ENCODE measurements around the gene DLG1.
"Not testable (repeated sequence)": the region's sequence is repeated elsewhere in the genome, so short reads cannot be mapped to it uniquely, and the experiment has no call there.

DLG1 gene

GRCh38 chr3:197242784-197243432, 55.5 kb downstream of the DLG1 start:
- FAIRE-seq = no peak

GRCh38 chr3:197241173-197241572, 57.2 kb downstream of the DLG1 start:
- no peak for FAIRE-seq

DNA sequence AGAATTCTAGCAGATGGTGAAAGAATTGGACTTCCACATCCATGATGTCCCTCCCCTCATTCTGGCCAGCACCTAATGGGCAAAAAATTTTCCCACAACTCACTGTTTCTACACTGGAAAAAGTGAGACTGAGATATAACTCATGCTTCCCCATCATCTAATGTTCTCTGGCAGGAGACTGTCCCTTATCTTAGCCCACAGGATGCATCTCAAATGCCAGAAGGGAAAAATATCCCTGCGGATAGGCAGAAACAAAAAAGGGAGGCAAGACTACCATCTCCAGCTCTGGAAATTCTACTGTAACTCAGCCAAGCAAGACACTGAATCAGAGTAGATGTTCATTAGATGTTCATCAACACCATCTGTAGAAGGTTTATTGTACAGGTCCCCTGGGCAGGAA, 58.6 kb downstream of the DLG1 start:
- FAIRE-seq = no peak

DNA sequence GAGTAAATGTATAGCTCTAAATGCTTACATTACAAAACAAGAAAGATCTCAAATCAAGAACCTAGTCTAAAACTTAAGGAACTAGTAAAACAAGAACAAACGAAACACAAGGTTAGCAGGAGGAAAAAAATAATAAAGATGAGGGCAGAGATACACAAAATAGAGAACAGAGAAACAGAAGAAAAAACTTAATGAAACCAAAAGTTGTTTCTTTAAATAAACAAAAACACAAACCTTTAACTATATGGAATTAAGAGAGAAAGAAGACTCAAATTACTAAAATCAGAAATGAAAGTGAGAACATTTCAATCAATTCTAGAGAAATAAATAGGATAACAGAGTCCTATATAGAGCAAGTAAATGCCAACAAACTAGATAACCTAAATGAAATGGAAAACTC, 59.6 kb downstream of the DLG1 start:
- FAIRE-seq = no peak

GRCh38 chr3:197237897-197238296, 60.5 kb downstream of the DLG1 start:
- FAIRE-seq = no peak

- no peak for FAIRE-seq
These were observed 62.0 kb downstream of the DLG1 start for GRCh38 chr3:197236362-197236761.

GRCh38 chr3:197234947-197235914, 63.2 kb downstream of the DLG1 start:
- no peak for FAIRE-seq

- FAIRE-seq = no peak
These were observed 67.1 kb downstream of the DLG1 start for GRCh38 chr3:197231321-197231720.

DNA sequence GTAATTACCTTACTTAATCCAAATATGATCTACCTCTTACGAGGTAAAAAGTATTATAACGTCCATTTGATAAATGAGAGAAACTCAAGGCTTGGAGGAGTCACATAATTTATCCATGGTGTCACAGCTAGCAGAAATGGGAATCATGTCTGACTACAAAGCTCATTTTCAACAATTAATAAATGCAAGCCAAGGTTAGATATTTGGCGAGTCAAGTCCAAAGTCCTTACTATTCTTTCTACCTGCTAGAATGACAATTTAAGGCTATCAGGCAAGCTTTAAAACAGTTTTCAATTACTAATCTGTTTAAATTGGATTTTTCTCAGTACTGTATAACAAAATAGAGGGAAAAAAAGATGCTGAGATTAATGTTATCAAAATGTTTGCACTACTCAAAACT, 68.6 kb downstream of the DLG1 start:
- no peak for FAIRE-seq

GRCh38 chr3:197229178-197229577, 69.2 kb downstream of the DLG1 start:
- no peak for FAIRE-seq

GRCh38 chr3:197227780-197228574, 70.4 kb downstream of the DLG1 start:
- no peak for FAIRE-seq

DNA sequence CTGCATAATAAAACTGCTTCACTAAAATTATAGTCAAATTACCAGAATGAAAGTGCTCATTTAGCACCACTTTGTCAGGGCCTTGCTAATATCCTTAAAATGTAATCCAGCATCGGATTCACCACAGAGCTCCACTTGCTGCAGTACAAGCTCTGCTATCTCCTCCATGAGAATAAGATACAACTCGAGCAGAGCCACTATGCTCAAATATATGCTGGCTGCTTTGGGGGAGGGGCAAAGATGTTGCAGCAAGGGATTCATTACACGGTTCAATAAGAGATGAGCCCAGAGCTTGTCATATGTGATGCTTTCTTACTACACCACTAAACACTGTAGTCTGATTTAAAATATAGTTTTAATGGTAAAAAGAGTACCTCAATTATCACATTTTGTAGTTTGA, 72.2 kb downstream of the DLG1 start:
- FAIRE-seq = no peak

- FAIRE-seq = no peak
These were observed 72.8 kb downstream of the DLG1 start for GRCh38 chr3:197225579-197225978.

DNA sequence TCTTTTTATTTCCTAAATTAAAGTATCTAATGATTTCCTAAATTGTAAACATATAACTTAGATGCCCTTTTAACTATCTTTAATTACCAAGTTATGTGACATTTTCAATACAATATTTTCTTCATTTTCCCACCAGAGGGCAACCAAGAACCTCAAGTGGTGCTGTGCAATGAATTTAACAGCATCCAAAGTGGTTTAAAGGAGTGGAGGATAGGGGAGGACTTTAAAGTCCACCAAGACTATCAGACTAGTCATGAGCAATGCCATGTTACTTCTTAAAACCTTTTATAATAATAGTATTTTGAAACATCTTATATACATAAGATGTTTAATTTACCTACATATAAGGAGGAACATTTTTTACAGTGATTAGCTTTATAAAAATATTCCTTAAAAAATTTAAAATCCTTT, 74.4 kb downstream of the DLG1 start:
- no peak for FAIRE-seq

DNA sequence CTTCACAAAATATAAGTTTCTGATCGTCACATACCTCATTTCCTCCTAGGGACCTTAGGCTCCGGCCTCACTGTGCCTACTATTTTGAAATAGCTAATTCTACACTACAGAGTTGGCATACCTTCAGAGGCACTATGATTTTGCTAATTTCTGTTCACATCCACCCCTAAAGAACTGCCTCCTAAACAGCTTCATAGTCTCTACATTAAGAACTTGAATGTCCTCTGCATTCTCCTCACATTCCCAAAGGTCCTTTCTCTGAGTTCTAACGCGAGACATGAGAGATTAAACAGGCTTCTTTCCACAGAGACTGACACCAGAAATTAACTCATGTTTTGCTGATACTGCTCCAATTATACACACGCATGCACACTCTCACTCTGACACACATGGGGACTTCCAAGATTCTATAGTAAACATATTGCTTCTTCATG, 75.5 kb downstream of the DLG1 start:
- FAIRE-seq = no peak

DNA sequence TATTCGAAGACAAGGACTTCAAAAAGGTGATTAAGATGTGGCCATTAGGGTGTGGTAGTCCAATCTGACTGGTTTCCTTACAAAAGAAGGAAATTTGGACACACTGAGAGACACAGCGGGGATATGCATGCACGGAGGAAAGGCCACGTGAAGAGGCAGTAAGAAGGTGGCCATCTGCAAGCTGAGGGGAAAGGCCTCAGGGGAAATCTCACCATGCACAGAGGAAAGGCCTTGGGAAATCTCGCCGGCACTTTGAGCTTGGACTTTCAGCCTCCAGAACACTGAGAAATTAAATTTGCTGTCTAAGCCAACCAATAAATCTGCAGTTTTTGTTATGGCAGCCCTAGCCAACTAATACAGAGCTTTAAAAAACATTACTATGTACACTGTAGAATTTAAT, 78.8 kb downstream of the DLG1 start:
- FAIRE-seq = no peak

- no peak for FAIRE-seq
These were observed 80.2 kb downstream of the DLG1 start for GRCh38 chr3:197218210-197218609.

GRCh38 chr3:197216914-197217313, 81.5 kb downstream of the DLG1 start:
- no peak for FAIRE-seq

DNA sequence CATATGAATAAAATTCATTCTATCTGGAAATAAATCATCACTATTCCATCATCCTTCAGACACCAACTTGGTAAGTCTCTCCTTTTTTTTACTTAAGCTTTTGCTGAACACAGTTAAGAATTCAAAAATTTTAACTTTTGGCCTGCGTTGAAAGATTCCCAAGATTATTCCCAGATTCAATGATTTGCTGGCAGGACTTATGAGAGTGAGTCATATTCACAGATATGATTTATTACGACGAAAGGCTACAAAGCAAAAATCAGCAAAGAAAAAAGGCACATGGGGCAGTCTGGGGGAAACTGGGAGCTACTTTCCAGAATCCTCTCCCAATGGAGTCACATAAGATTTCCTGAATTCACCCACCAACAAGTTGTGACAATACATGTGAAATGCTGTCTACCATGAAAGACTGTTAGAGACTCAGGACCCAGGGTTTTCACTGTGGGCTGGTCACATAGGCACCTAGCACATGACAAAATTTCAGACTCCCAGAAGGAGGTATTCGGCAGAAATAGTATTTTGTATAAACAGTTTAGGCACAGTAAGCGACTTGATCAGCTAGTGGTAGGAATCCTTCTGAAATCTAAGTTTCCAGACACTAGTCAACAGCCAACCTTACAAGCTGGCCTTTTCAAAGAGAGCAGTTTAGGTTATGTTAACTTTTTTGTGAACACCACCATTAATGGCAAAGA, 82.1 kb downstream of the DLG1 start:
- FAIRE-seq = no peak

DNA sequence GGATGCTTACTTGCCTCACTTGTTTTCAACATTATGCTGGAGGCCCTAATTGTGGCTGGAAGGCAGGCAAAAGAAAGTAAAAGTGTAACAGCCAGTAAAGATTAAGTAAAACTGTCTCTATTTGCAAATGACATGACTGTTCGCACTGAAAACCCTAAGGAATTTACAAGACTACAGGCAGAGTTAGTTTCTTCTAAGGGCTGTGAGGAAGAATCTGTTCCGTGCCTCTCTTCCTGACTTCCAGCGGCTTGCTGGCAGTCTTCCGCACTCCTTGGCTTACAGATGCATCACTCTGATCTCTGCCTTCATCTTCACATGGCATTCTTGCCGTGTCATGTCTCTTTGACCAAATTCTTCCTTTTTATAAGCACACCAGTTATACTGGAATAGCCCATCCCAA, 86.1 kb downstream of the DLG1 start:
- no peak for FAIRE-seq

DNA sequence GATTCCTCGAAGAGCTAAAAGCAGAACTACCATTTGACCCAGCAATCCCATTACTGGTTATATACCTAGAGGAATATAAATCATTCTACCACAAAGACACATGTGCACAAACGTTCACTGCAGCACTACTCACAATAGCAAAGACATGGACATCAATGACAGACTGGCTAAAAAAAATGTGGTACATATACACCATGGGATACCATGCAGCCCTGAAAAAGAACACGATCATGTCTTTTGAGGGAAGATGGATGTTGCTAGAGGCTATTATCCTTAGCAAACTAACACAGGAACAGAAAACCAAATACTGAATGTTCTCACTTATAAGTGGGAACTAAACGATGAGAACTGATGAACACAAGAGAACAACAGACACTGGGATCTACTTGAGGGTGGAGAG, 86.7 kb downstream of the DLG1 start:
- not testable (repeated sequence) for FAIRE-seq

All from endometrium (tissue), 2 donors.